Kidney (tissue), 14 donors: ENCODE data around the gene NOP9. TPM values are rescaled to one million over a fixed set of nuclear protein-coding genes. Genes with fewer than 3 reads are reported as not detected.

ENCODE experiments used
- DNase-seq, 5 donors: peaks; one replicate each; pipeline ENCODE4 v3.0.0-alpha.2; 2013 to 2020
- FAIRE-seq: peaks from 2 replicates; lab custom pipeline; 2012; peaks lifted over from hg19 to GRCh38; lab: Jason Lieb, UNC
- H3K27ac ChIP-seq, 2 donors: one replicate each; pipeline ENCODE4 v1.7.0; 2013; ENCODE audit warnings: low read depth in 2 of 2, low read length in 2 of 2, inconsistent platforms in 1 of 2
- H3K27me3 ChIP-seq: one replicate; pipeline ENCODE4 v1.7.1; 2013; ENCODE audit warnings: low read length, inconsistent platforms; ENCODE audit not compliant: control insufficient read depth, insufficient read depth
- H3K36me3 ChIP-seq, 3 donors: one replicate each; pipeline versions ENCODE4 v1.7.0 to v1.7.1; 2013; ENCODE audit warnings: low read length in 3 of 3, control low read depth in 1 of 3, inconsistent platforms in 1 of 3; ENCODE audit not compliant: insufficient read depth in 3 of 3, control insufficient read depth in 2 of 3
- H3K4me1 ChIP-seq, 3 donors: one replicate each; pipeline versions ENCODE4 v1.7.0 to v1.7.1; 2013; ENCODE audit warnings: low read length in 3 of 3, inconsistent platforms in 1 of 3, low read depth in 1 of 3; ENCODE audit not compliant: control insufficient read depth in 2 of 3, insufficient read depth in 2 of 3
- H3K4me3 ChIP-seq, 3 donors: one replicate each; pipeline versions ENCODE4 v1.7.0 to v1.8.1; 2013; ENCODE audit warnings: low read length in 3 of 3, control low read depth in 1 of 3, inconsistent platforms in 1 of 3
- H3K9ac ChIP-seq, 3 donors: one replicate each; pipeline versions ENCODE4 v1.7.0 to v1.7.1; 2013; ENCODE audit warnings: low read length in 3 of 3, control low read depth in 1 of 3, inconsistent platforms in 1 of 3
- H3K9me3 ChIP-seq, 3 donors: one replicate each; pipeline versions ENCODE4 v1.7.0 to v1.7.1; 2013; ENCODE audit warnings: low read length in 3 of 3, control low read depth in 1 of 3, inconsistent platforms in 1 of 3; ENCODE audit not compliant: control insufficient read depth in 2 of 3, insufficient read depth in 1 of 3
- intact Hi-C: fragments of 100-400 bp; cut with DNase I; formaldehyde crosslinking; loops from one replicate; pipeline ENCODE4 v1.11.1; 2022
- polyA plus RNA-seq: library from polyadenylated mRNA; stranded (reverse); fragments of 350-450 nt; fragmentation: Illumina TruSeq; extraction: RNeasy Lipid Tissue Mini Kit (QIAGEN cat#74804); gene quantifications from one replicate; pipeline ENCODE4 v1.2.3, GENCODE V29; 2014; ENCODE audit warnings: low read depth, low replicate concordance; ENCODE audit not compliant: insufficient read depth
- total RNA-seq: library from RNA; stranded (reverse); fragmentation: NEBNext Ultra II Directional; extraction: Animal tissue kit (Norgen Biotek cat#: 25700); gene quantifications from one replicate; pipeline ENCODE4 v1.2.1, GENCODE V29; 2021
- TF ChIP-seq, protein P1 (sequence below): IDR thresholded peaks from 3 replicates; pipeline ENCODE4 v1.5.1; 2012; ENCODE audit warnings: mild to moderate bottlenecking, moderate library complexity, borderline replicate concordance; ENCODE audit not compliant: insufficient read depth; ENCODE audit errors: extremely low read depth
- donor health status: control.
- donor health status: control.
- donor health status: control.
- donor health status: control.
- donor health status: control.
- donor health status: DM: yes; HTN: yes; CAD: no.
- donor health status: Normal renal cell carcinoma (clear cell type).

Gene NOP9
- total and polyA plus RNA-seq, 2 donors from 2014 or later: 8.6 to 25.7 TPM

DNA sequence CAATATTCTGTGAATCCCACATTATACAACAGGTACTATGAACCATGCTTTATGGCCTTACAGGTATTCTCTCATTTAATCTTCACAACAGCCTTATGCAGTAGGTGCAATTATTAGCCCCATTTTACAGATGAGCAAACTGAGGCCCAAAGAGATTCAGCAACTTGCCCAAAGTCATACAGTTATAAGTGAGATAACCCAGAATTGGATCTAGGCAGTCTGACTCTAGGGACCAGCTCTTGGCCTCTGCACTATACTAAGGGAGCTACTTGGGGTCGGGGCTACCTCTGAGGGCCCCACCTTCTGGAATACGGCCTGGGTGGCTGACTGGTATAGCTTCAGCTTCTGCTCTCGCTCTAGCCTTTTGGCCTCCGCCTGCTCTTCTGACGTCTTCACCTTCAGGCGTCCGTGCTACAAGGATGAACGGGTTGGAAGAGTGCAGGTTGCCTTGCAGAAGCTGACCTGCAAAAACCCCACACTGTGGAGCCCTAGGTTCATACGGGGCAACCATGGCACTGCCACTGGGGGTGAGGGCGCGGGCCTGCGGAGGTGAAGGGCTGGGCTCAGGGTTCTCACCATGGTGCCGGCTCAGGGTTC is 29.0 kb upstream of the NOP9 start:
- no peak for FAIRE-seq
- peak overlapping the region; percentile 54 to 92 (median 90) for H3K9ac ChIP-seq
- peak overlapping the region; percentile 79 to 95 (median 92) for H3K4me3 ChIP-seq
- H3K27me3 ChIP-seq: no peaks in the 10 kb centered on the region
- H3K9me3 ChIP-seq: no peaks in the 10 kb centered on the region
- intact Hi-C loops: no loop called here
- peaks cover 0 to 10% (median 0%) of the 10 kb centered on the region in 3 donors for H3K4me1 ChIP-seq
- peak overlapping the region; percentile 88 to 96 for H3K27ac ChIP-seq
- DNase-seq: no peak
- peaks cover 0 to 7% (median 7%) of the 10 kb centered on the region in 3 donors for H3K36me3 ChIP-seq
- TF ChIP-seq, protein P1, sequence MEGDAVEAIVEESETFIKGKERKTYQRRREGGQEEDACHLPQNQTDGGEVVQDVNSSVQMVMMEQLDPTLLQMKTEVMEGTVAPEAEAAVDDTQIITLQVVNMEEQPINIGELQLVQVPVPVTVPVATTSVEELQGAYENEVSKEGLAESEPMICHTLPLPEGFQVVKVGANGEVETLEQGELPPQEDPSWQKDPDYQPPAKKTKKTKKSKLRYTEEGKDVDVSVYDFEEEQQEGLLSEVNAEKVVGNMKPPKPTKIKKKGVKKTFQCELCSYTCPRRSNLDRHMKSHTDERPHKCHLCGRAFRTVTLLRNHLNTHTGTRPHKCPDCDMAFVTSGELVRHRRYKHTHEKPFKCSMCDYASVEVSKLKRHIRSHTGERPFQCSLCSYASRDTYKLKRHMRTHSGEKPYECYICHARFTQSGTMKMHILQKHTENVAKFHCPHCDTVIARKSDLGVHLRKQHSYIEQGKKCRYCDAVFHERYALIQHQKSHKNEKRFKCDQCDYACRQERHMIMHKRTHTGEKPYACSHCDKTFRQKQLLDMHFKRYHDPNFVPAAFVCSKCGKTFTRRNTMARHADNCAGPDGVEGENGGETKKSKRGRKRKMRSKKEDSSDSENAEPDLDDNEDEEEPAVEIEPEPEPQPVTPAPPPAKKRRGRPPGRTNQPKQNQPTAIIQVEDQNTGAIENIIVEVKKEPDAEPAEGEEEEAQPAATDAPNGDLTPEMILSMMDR: no peak

DNA sequence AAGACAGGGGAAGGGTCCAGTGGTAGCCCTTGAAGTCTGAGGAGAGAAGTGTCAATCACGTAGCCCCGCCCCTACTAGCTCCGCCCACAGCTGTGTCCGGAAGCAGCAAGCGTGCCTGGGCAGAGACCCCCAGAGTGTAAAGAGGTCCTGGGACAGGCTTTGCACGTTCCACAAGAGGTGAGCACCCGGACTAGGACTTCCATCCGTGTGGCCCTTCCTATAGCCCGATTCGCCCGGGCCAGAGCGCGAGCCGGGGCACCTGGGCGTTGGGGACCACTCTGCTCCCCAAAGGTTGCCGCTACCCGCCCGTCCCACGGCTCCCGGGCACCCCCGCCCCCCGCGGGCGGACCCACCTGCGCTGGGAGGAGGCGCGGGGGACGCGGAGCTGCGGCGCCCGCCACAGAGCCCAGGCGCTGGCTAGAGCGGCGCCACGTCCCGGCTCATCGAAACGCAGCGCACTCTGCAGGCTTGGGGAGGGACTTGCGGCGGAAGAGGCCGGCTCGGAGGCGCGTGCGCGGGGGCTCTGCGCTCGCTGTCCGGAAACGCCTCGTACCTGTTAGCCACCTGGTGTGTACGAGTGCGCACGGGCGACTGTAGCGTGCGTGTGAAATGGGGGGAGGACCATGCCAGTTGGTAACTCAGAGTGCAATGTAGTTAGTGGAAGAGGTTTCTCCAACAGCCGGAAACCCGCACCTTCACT is 28.4 kb upstream of the NOP9 start, which contains the start of gene RABGGTA:
Gene RABGGTA, minus strand, starts transcription at position 464 of the 700 bp plus-strand sequence. CDS start 482 bp downstream, outside the sequence.
- Histone ChIP-seq H3K9me3 (no peaks in the 10 kb centered on the region), H3K4me3 (peak within 1 kb of the TSS; percentile 79 to 95 (median 92)), H3K36me3 (peaks cover 0 to 7% (median 7%) of the 10 kb centered on the region in 3 donors), H3K9ac (peak within 1 kb of the TSS; percentile 80 to 93 (median 92)), H3K4me1 (peaks cover 0 to 10% (median 0%) of the 10 kb centered on the region in 3 donors), H3K27me3 (no peaks in the 10 kb centered on the region), H3K27ac (peak within 1 kb of the TSS; percentile 88 to 96)
- no peak for FAIRE-seq
- TF ChIP-seq, protein P1: peak; percentile 79
- intact Hi-C loops: no loop called here
- DNase-seq: peak; percentile 93 to 97 (median 96)

DNA sequence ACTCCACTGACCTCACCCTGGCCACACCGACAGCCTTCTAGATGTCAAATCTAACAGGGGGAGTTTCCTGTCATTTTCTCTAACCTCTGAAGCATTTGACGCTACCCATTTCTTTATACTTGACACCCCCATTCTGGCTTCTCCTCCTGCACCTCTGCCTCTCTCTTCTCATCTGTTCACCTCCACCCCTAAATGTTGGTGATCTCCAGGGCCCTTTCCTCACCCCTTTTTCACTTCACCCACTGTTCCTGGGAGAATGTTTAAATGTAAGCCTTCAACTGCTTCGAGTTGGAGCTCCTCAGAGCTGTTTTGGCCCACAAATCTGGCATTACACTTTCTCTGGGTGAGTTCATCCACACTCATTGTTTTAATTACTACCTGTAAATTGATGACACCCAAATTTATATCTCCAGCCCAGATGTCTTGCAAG is 27.8 kb upstream of the NOP9 start:
- Histone ChIP-seq H3K27me3 (no peaks in the 10 kb centered on the region), H3K9ac (peak overlapping the region; percentile 80 to 93 (median 92)), H3K27ac (peak overlapping the region; percentile 88 to 96), H3K9me3 (no peaks in the 10 kb centered on the region), H3K36me3 (peaks cover 0 to 7% (median 4%) of the 10 kb centered on the region in 3 donors), H3K4me1 (peaks cover 0 to 10% (median 0%) of the 10 kb centered on the region in 3 donors), H3K4me3 (peak overlapping the region; percentile 79 to 95 (median 92))
- no peak for DNase-seq
- TF ChIP-seq, protein P1: no peak
- no peak for FAIRE-seq
- intact Hi-C loops: no loop called here
